ENCODE data around the gene INSRR. TPM values are rescaled to one million over a fixed set of nuclear protein-coding genes. Genes with fewer than 3 reads are reported as not detected.

INSRR gene
- total and polyA plus RNA-seq, 8 donors: 0.03 to 0.06 (median 0.04) TPM; not detected in 4

DNA sequence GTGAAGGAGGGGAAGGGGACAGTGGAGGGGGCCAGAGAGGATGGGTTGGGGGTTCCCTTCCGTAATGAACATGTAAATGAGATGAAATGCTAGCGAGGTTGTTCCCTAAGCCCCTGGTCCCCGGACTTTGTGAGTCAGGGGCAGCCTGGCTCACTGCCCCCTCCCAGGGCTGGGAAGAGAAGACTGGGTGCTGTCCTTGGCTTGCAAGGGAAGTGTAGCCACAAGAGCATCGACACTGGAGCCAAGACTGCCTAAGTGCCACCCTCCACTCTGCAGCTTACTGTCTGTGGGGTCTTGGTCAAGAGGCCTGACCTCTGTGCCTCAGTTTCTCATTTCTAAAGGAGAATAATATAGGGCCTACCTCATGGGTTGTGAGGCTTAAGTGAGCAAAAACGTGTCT is 35.1 kb upstream of the INSRR start:
- no peak for ATAC-seq
- peaks cover 8 to 63% of the 10 kb centered on the region in 2 donors for H3K4me1 ChIP-seq
- H3K27me3 ChIP-seq: peaks cover 8 to 46% of the 10 kb centered on the region in 2 donors
- no peaks in the 10 kb centered on the region for H3K36me3 ChIP-seq
- H3K4me3 ChIP-seq: peak overlapping the region; percentile 30 to 48
- no peaks in the 10 kb centered on the region for H3K9me3 ChIP-seq
- peak overlapping the region; percentile 77 to 84 for H3K27ac ChIP-seq
- peak in 1 of 4 donors; percentile 6 for DNase-seq
- intact Hi-C loops (cut with DNase I): no loop called here
- TF ChIP-seq, protein P1, sequence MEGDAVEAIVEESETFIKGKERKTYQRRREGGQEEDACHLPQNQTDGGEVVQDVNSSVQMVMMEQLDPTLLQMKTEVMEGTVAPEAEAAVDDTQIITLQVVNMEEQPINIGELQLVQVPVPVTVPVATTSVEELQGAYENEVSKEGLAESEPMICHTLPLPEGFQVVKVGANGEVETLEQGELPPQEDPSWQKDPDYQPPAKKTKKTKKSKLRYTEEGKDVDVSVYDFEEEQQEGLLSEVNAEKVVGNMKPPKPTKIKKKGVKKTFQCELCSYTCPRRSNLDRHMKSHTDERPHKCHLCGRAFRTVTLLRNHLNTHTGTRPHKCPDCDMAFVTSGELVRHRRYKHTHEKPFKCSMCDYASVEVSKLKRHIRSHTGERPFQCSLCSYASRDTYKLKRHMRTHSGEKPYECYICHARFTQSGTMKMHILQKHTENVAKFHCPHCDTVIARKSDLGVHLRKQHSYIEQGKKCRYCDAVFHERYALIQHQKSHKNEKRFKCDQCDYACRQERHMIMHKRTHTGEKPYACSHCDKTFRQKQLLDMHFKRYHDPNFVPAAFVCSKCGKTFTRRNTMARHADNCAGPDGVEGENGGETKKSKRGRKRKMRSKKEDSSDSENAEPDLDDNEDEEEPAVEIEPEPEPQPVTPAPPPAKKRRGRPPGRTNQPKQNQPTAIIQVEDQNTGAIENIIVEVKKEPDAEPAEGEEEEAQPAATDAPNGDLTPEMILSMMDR (IDR thresholded peaks at IDR 0.05): no peak

DNA sequence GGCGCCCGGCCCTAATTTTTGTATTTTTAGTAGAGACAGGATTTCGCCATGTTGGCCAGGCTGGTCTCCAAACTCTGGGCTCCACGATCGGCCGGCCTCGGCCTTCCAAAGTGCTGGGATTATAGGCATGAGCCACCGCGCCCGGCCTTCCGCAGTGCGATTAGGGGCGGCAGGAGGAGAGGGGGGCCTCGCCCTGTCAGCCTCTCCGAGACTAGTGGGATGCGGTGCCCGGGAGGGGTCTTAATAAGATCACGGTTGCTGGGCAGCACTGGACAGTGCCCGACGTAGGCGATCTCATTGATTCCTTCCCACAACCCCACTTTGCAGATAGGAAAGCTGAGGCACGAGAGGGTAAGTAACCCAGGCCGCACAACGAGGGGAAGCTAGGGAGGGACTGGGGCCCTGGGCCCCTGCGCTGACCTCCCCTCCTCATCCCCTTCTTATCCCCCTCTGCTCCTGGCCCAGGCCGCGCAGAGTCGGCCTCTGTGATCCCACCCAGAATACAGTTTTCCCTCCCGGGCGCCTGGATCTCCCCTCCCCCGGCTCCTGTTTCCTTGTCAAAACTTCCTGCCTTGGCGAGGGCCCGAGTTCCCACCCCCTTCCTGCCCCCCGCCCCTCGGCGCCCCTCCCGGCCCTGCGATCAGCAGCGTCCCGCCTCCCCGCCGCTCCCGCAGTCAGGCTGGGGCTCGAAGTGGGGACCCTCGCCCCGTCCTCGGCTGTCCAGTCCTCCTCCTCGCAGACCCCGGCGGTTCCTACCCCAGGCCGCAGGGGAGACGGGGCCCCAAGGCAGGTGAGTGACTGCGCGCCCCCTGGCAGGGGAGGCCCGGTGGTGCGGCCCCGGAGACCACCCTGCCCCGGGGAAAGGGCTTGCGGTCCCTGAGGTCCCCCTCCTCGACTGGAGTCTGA is 34.4 kb upstream of the INSRR start, which contains the start of gene PEAR1:
Gene PEAR1 (plus strand): TSS at position 671 of the 906 bp plus-strand sequence. CDS start 10,209 bp downstream, outside the sequence.
- Histone ChIP-seq H3K27me3 (peaks cover 8 to 51% of the 10 kb centered on the region in 2 donors), H3K27ac (peak within 1 kb of the TSS; percentile 77 to 84), H3K4me1 (peaks cover 8 to 56% of the 10 kb centered on the region in 2 donors), H3K36me3 (no peaks in the 10 kb centered on the region), H3K9me3 (no peaks in the 10 kb centered on the region), H3K4me3 (peak within 1 kb of the TSS; percentile 30 to 48)
- TF ChIP-seq, protein P1 (IDR thresholded peaks at IDR 0.05): no peak
- DNase-seq: peak; percentile 47 to 82 (median 70)
- peak; percentile 12 for ATAC-seq
- intact Hi-C loops (cut with DNase I): no loop called here

DNA sequence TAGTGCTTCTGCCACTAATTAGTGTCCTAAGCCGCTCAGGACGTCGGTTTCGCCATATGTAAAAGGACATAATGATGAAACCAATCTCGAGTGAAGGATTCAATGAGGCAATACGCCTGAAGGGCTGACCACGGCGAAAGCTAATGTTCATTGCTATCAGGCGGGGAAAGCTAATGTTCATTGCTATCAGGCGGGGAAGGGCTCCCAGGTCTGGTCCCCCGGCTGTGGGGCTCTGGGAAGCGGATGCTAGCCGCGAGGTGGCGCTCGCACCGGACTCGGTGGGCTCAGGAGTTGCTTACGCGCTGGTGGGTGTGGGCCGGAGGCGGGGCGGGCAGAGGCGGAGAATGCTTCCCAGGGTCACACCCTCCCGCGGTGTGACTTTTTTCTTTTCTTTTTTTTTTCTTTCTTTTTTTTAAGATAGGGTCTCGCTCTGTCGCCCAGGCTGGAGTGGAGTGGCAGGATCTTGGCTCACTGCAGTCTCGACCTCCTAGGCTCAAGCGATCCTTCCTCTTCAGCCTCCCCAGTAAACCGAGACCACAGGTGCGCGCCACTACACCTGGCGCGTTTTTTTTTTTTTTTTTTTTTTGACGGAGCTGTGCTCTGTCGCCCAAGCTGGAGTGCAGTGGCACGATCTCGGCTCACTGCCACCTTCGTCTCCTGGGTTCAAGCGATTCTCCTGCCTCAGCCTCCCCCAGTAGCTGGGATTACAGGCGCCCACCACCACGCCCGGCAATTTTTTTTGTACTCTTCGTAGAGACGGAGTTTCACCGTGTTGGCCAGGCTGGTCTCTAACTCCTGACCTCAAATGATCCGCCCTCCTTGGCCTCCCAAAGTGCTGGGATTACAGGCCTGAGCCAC is 33.5 kb upstream of the INSRR start:
- Histone ChIP-seq H3K27me3 (peaks cover 8 to 58% of the 10 kb centered on the region in 2 donors), H3K4me1 (peaks cover 8 to 47% of the 10 kb centered on the region in 2 donors), H3K27ac (no peak overlapping the region), H3K9me3 (no peaks in the 10 kb centered on the region), H3K36me3 (no peaks in the 10 kb centered on the region), H3K4me3 (peak overlapping the region; percentile 15 to 48)
- TF ChIP-seq, protein P1 (IDR thresholded peaks at IDR 0.05): peak; percentile 78 to 91
- peak; percentile 89 to 97 (median 94) for DNase-seq
- ATAC-seq: peak; percentile 94
- intact Hi-C loops (cut with DNase I): no loop called here

DNA sequence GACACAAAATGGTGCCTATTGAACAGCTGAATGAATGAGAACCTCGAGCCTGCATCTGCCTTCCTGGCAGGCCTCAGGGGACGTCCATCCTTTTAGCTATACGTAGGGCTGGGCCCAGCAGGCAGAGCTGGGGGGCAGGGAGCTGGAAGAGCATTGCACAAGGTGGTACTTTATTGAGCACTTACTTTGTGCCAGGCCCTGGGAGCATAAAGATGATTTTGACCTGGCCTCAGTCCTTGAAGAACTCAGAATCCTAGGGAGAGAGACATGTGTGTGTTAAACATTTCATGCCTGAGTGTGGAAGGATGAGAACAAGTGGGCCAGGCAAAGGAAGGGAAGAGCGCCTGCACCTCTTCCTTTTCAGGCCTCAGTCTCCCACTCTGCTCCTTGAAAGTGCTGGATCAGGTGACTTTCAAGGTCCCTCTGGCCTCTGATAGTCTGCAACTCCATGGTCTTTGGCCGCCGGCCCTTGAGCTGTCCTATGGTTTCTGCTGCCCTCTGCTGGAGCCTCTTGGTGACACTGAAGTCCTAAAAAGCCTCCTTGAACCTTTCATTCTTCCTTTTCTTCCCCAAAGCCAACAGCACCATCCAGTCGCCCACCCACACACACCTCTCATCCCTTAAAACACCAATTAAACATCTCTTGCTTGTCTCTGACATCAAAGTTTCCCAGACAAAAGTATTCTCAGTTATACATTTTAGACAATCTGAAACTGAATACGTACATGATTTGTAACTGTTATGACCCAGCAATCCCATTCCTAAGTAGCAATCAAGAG is 31.1 kb upstream of the INSRR start:
- Histone ChIP-seq H3K27ac (no peak overlapping the region), H3K27me3 (peaks cover 8 to 60% of the 10 kb centered on the region in 2 donors), H3K4me3 (no peak overlapping the region), H3K9me3 (no peaks in the 10 kb centered on the region), H3K36me3 (no peaks in the 10 kb centered on the region), H3K4me1 (peaks cover 4 to 31% of the 10 kb centered on the region in 2 donors)
- intact Hi-C loops (cut with DNase I): no loop called here
- peak; percentile 71 to 85 (median 78) for DNase-seq
- peak; percentile 62 for ATAC-seq
- TF ChIP-seq, protein P1 (IDR thresholded peaks at IDR 0.05): peak; percentile 68 to 69
